ENCODE data around the gene CD59.
"Not testable (repeated sequence)": the region's sequence is repeated elsewhere in the genome, so short reads cannot be mapped to it uniquely, and the experiment has no call there.

CD59 gene

DNA sequence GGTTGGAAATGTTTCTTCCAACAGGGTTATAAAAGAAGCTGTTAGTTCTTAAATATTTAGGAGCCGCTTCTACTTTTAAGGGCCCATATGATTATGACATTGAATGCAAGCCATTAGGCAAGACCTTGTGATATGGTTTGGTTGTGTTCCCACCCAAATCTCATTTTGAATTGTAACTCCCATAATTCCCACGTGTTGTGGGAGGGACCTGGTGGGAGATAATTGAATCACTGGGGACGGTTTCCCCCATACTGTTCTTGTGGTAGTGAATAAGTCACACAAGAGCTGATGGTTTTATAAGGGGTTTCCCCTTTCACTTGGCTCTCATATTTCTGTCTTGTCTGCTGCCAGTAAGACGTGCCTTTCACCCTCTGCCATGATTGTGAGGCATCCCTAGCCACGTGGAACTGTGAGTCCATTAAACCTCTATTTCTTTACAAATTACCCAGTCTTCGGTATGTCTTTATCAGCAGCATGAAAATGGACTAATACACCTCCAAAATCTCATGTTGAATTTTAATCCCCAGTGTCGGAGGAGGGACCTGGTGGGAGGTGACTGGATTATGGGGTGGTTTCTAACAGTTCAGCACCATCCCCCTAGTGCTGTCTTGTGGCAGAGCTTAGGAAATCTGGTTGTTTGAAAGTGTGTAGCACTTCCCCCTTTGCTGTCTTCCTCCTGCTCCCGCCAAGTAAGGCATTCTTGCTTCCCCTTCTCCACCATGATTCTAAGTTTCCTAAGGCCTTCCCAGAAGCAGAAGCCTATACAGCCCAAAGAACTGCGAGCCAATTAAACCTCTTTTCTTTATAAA, 4.3 kb downstream of the CD59 start:
- Mint-ChIP-seq H3K9me3 (no peaks in the 10 kb centered on the region), H3K36me3 (ENCODE audit: low read depth) (peaks cover 8% of the 10 kb centered on the region), H3K27me3 (peaks cover 10% of the 10 kb centered on the region), H3K4me1 (peaks cover 43% of the 10 kb centered on the region), H3K27ac (no peak overlapping the region), H3K4me3 (peak overlapping the region; percentile 42)
- ATAC-seq: peak; percentile 81
- DNase-seq: peak; percentile 24

DNA sequence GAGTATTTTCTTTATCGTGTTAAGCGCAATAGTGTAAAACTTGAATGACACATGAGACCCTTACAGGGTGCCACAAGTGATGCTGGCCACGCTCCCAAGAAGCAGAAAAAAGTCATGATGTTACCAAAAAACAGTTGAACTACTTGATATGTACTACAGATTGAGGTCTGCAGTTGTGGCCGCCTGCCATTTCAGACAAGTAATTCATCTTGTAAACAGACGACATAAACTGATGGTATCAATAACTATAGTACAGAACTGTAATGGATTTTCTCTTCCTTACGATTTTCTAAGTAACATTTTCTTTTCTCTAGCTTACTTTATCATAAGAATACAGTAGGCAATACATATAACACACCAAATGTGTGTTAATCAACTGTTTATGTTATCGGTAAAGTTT, 5.5 kb downstream of the CD59 start:
- ATAC-seq (no peak), DNase-seq (no peak)
- Mint-ChIP-seq H3K4me1 (peaks cover 42% of the 10 kb centered on the region), H3K4me3 (no peak overlapping the region), H3K27me3 (peaks cover 14% of the 10 kb centered on the region), H3K36me3 (ENCODE audit: low read depth) (peaks cover 8% of the 10 kb centered on the region), H3K27ac (no peak overlapping the region), H3K9me3 (no peaks in the 10 kb centered on the region)

GRCh38 chr11:33729072-33729664, 7.1 kb downstream of the CD59 start:
- not testable (repeated sequence) for H3K36me3 Mint-ChIP-seq (ENCODE audit: low read depth); DNase-seq; H3K27ac Mint-ChIP-seq; H3K4me3 Mint-ChIP-seq; ATAC-seq; H3K9me3 Mint-ChIP-seq
- Mint-ChIP-seq H3K27me3 (peaks cover 11% of the 10 kb centered on the region), H3K4me1 (peaks cover 33% of the 10 kb centered on the region)

DNA sequence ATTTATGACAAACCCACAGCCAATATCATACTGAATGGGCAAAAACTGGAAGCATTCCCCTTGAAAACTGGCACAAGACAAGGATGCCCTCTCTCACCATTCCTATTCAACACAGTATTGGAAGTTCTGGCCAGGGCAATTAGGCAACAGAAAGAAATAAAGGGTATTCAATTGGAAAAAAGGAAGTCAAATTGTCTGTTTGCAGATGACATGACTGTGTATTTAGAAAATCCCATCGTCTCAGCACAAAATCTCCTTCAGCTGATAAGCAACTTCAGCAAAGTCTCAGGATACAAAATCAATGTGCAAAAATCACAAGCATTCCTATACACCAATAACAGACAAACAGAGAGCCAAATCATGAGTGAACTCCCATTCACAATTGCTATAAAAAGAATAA, 8.7 kb downstream of the CD59 start:
- not testable (repeated sequence) for ATAC-seq; H3K4me3 Mint-ChIP-seq; DNase-seq; H3K27me3 Mint-ChIP-seq; H3K36me3 Mint-ChIP-seq (ENCODE audit: low read depth); H3K27ac Mint-ChIP-seq; H3K9me3 Mint-ChIP-seq
- H3K4me1 Mint-ChIP-seq: peaks cover 39% of the 10 kb centered on the region

GRCh38 chr11:33725496-33725895, 10.7 kb downstream of the CD59 start:
- no peak overlapping the region for H3K4me3 Mint-ChIP-seq
- no peaks in the 10 kb centered on the region for H3K9me3 Mint-ChIP-seq
- peaks cover 39% of the 10 kb centered on the region for H3K4me1 Mint-ChIP-seq
- peaks cover 8% of the 10 kb centered on the region for H3K27me3 Mint-ChIP-seq
- peaks cover 9% of the 10 kb centered on the region for H3K36me3 Mint-ChIP-seq (ENCODE audit: low read depth)
- H3K27ac Mint-ChIP-seq: no peak overlapping the region
- no peak for ATAC-seq
- DNase-seq: no peak

DNA sequence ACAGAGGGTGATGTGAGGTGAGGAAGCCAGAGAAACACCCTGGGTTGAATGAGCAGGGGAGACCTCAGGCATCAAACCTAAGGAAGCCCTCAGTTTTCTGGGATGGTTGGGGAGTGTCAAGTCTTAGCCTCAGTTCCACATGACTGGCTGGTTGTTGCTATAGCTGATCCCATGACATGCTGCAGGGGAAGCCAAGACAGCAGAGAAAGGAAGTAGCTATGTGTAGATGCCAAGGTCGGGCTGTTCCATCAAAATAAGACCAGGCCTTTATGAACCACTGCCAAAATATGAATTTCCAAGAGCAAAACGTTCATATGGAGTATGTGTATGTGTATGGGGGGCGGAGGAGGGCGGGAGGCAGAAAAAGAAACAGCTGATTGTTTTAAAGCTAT, 11.6 kb downstream of the CD59 start:
- Mint-ChIP-seq H3K27ac (no peak overlapping the region), H3K9me3 (no peaks in the 10 kb centered on the region), H3K4me3 (no peak overlapping the region), H3K4me1 (peaks cover 39% of the 10 kb centered on the region), H3K27me3 (peaks cover 8% of the 10 kb centered on the region), H3K36me3 (ENCODE audit: low read depth) (peaks cover 15% of the 10 kb centered on the region)
- ATAC-seq (no peak), DNase-seq (no peak)

- peaks cover 39% of the 10 kb centered on the region for H3K4me1 Mint-ChIP-seq
- no peaks in the 10 kb centered on the region for H3K9me3 Mint-ChIP-seq
- H3K27me3 Mint-ChIP-seq: peaks cover 8% of the 10 kb centered on the region
- H3K36me3 Mint-ChIP-seq (ENCODE audit: low read depth): peaks cover 16% of the 10 kb centered on the region
- ATAC-seq (peak; percentile 4), DNase-seq (no peak)
- H3K27ac Mint-ChIP-seq: peak overlapping the region; percentile 74
- H3K4me3 Mint-ChIP-seq: peak overlapping the region; percentile 15
These were observed 12.9 kb downstream of the CD59 start for GRCh38 chr11:33723238-33723881.

DNA sequence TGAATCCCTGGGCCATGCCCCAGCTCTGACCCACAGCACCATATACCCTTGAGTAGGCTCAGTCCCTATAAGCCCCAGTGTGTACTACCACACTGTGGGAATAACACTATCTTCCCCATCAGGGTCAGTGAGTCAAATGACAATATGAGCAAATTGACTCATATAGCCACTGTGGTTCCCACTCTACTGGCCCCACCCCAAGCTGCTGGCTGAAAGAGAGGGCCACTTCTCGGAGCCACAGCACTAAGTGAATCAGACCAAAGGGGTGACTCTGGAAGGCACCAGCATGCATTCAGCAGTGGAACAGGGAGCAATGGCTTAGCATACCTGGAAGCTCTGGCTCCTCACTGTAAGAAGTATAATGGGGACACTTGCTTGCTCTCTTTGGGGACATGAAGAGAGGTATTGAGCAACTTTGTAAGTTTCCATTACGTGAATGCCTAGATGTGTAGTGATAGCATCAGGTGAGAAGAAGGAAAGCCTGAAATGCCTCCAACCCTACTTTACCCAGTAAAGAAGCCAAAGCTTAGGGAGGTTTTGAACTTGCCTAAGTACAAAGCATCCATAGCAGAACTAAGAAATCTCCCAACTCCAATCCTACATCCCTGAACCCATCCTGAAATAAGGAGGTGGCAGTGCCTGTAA, 13.5 kb downstream of the CD59 start:
- Mint-ChIP-seq H3K36me3 (ENCODE audit: low read depth) (peaks cover 16% of the 10 kb centered on the region), H3K4me1 (peaks cover 39% of the 10 kb centered on the region), H3K9me3 (no peaks in the 10 kb centered on the region), H3K27ac (peak overlapping the region; percentile 74), H3K4me3 (no peak overlapping the region), H3K27me3 (peaks cover 8% of the 10 kb centered on the region)
- peak; percentile 65 for DNase-seq
- ATAC-seq: peak; percentile 97

GRCh38 chr11:33721984-33722383, 14.2 kb downstream of the CD59 start:
- H3K4me1 Mint-ChIP-seq: peaks cover 39% of the 10 kb centered on the region
- no peaks in the 10 kb centered on the region for H3K9me3 Mint-ChIP-seq
- H3K36me3 Mint-ChIP-seq (ENCODE audit: low read depth): peaks cover 16% of the 10 kb centered on the region
- H3K27me3 Mint-ChIP-seq: peaks cover 8% of the 10 kb centered on the region
- ATAC-seq (no peak), DNase-seq (no peak)
- peak overlapping the region; percentile 53 for H3K27ac Mint-ChIP-seq
- H3K4me3 Mint-ChIP-seq: no peak overlapping the region

GRCh38 chr11:33721426-33721825, 14.8 kb downstream of the CD59 start:
- Mint-ChIP-seq H3K27ac (peak overlapping the region; percentile 53), H3K4me1 (peaks cover 37% of the 10 kb centered on the region), H3K36me3 (ENCODE audit: low read depth) (peaks cover 16% of the 10 kb centered on the region), H3K9me3 (no peaks in the 10 kb centered on the region), H3K27me3 (peaks cover 4% of the 10 kb centered on the region), H3K4me3 (no peak overlapping the region)
- DNase-seq: no peak
- ATAC-seq: peak; percentile 38

GRCh38 chr11:33719587-33719986, 16.6 kb downstream of the CD59 start:
- Mint-ChIP-seq H3K9me3 (no peaks in the 10 kb centered on the region), H3K27me3 (no peaks in the 10 kb centered on the region), H3K4me3 (no peak overlapping the region), H3K36me3 (ENCODE audit: low read depth) (peaks cover 16% of the 10 kb centered on the region), H3K4me1 (peaks cover 36% of the 10 kb centered on the region), H3K27ac (no peak overlapping the region)
- no peak for DNase-seq
- ATAC-seq: no peak

DNA sequence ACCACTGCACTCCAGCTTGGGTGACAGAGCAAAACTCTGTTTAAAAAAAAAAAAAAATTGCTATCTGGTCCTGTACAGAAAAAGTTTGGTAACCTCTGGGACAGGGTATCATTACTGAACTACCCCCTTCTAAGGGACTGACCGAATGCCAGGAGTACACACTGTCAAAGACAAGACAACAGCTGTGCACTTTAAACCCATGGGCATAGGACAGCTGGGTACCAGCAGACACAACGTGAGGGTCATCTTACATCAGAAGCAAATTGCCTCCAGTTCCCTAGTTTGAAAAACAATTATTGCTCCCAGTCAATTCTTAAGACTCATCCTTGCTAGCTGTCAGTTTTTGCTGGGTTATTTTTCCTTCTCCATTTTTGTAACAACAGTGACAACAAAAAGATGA, 17.8 kb downstream of the CD59 start:
- Mint-ChIP-seq H3K27me3 (no peaks in the 10 kb centered on the region), H3K9me3 (no peaks in the 10 kb centered on the region), H3K4me3 (no peak overlapping the region), H3K4me1 (peaks cover 24% of the 10 kb centered on the region), H3K36me3 (ENCODE audit: low read depth) (peaks cover 16% of the 10 kb centered on the region), H3K27ac (no peak overlapping the region)
- no peak for ATAC-seq
- DNase-seq: no peak

DNA sequence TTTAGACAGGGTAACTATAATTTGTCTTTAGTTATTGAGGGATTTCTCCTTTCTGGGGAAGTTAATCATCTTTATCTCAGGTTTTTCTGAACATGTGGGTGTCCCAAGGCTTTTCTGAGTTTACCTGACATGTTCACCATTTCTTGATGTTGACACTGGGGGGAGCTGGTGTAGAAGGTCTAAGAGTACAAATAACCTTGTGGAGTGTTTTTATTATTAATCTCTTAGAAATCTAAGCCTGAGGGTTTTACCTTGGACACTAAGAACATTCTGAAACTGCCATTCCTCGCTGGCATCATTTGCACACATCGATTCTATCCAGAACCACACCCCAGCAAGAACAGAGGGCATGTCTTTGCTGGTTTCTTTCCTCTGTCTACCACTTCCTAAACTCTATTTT, 20.0 kb downstream of the CD59 start:
- H3K4me3 Mint-ChIP-seq: no peak overlapping the region
- ATAC-seq: no peak
- no peaks in the 10 kb centered on the region for H3K27me3 Mint-ChIP-seq
- no peaks in the 10 kb centered on the region for H3K9me3 Mint-ChIP-seq
- DNase-seq: no peak
- H3K27ac Mint-ChIP-seq: no peak overlapping the region
- peaks cover 2% of the 10 kb centered on the region for H3K4me1 Mint-ChIP-seq
- H3K36me3 Mint-ChIP-seq (ENCODE audit: low read depth): peaks cover 9% of the 10 kb centered on the region

DNA sequence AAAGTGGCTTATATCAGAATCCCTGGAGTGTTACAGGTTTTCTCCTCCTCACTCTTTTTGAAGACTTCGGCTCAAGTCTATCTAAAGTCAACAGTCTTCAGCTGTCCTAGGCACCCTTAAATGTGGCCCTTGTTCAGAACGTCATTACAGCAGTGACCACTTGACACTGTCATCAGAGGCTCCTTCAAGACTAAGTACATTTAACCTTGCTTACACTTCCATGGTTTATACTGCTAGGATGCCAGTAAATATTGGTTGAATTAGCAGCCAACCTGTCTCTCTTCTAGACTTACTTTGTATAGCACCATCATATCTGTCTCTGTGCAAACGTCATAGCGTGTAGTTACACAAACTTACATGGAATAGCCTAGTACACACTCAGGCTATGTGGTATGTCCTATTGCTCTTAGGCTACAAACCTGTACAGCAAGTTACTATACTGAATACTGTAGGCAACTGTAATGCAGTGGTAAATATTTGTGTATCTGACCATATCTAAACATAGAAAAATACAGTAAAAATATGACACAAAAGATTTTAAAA, 22.3 kb downstream of the CD59 start:
- Mint-ChIP-seq H3K27me3 (no peaks in the 10 kb centered on the region), H3K36me3 (ENCODE audit: low read depth) (peaks cover 5% of the 10 kb centered on the region), H3K4me3 (no peak overlapping the region), H3K4me1 (no peaks in the 10 kb centered on the region), H3K27ac (no peak overlapping the region), H3K9me3 (no peaks in the 10 kb centered on the region)
- ATAC-seq (no peak), DNase-seq (no peak)
